Measurements from ENCODE around the gene TEX22. TPM values are rescaled to one million over a fixed set of nuclear protein-coding genes. Genes with fewer than 3 reads are reported as not detected.

Gene TEX22
- total RNA-seq, 1 donor = 0.27 TPM

GRCh38 chr14:105367116-105368031 lies 31.0 kb upstream of the TEX22 start:
- H3K4me3 ChIP-seq (ENCODE audit: low read depth, low read length) = no peak overlapping the region
- no peak for DNase-seq (ENCODE audit: low read depth)
- TF ChIP-seq CTCF (IDR thresholded peaks at IDR 0.05; ENCODE audit: insufficient read depth, low read length) = no peak

DNA sequence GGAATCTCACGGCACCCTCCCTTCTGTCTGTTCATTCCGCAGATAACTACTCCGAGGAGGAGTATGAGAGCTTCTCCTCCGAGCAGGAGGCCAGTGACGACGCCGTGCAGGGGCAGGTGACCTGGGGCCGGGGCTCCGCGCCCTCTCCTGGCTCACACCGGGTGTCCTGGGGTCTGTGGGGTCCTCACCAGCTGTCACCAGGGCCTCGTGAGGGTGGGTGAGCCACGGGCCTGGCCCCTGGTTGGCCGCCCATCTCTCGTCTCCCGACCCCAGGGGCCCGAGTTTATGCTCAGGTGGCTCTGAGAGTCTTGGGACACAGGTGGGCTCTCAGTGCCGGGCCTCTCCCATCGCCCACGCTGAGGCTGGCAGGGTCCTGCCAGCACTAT lies 30.3 kb upstream of the TEX22 start:
- no peak overlapping the region for H3K4me3 ChIP-seq (ENCODE audit: low read depth, low read length)
- no peak for TF ChIP-seq CTCF (IDR thresholded peaks at IDR 0.05; ENCODE audit: insufficient read depth, low read length)
- no peak for DNase-seq (ENCODE audit: low read depth)

- no peak for DNase-seq (ENCODE audit: low read depth)
- H3K4me3 ChIP-seq (ENCODE audit: low read depth, low read length) = no peak overlapping the region
- TF ChIP-seq CTCF (IDR thresholded peaks at IDR 0.05; ENCODE audit: insufficient read depth, low read length) = no peak
These were observed 29.9 kb upstream of the TEX22 start for GRCh38 chr14:105368426-105368825.

GRCh38 chr14:105368910-105369652 lies 29.3 kb upstream of the TEX22 start:
- no peak for DNase-seq (ENCODE audit: low read depth)
- TF ChIP-seq CTCF (IDR thresholded peaks at IDR 0.05; ENCODE audit: insufficient read depth, low read length) = no peak
- no peak overlapping the region for H3K4me3 ChIP-seq (ENCODE audit: low read depth, low read length)

GRCh38 chr14:105369653-105370040 lies 28.7 kb upstream of the TEX22 start:
- no peak for DNase-seq (ENCODE audit: low read depth)
- no peak for TF ChIP-seq CTCF (IDR thresholded peaks at IDR 0.05; ENCODE audit: insufficient read depth, low read length)
- H3K4me3 ChIP-seq (ENCODE audit: low read depth, low read length) = no peak overlapping the region

DNA sequence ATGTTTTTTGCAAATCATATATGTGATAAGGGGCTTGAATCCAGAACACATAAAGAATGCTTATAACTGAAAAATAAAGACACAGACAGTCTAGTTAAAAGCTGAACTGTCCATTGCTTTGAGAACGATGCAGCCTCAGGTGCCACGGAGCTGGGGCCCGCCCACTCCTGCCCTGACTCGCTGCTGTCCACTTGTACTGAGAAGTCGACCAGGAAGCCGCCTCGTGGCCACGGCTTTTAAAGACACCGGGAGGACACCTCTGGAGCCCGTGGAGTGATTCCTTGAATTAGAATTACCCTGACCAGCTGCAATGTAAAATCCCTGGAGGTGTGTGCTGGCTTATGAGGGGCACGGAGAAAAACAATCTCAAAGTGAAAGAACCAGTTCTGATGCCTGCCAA lies 23.9 kb upstream of the TEX22 start:
- no peak overlapping the region for H3K4me3 ChIP-seq (ENCODE audit: low read depth, low read length)
- DNase-seq (ENCODE audit: low read depth) = no peak
- no peak for TF ChIP-seq CTCF (IDR thresholded peaks at IDR 0.05; ENCODE audit: insufficient read depth, low read length)

Measured in fibroblast of the aortic adventitia (primary cell).